Glutamatergic neuron (in vitro differentiated cells): ENCODE data around the gene MOB3C. TPM values are rescaled to one million over a fixed set of nuclear protein-coding genes. Genes with fewer than 3 reads are reported as not detected.
A peak's percentile ranks its signal among the peaks of the same experiment; 100 is the strongest.

ENCODE experiments used
- DNase-seq: peaks from one replicate; pipeline ENCODE4 v3.0.0; 2022
- H3K27ac Mint-ChIP-seq: one replicate; pipeline ENCODE4 v1.8.0; 2020; ENCODE audit warnings: mild to moderate bottlenecking, mixed read lengths, inconsistent platforms; ENCODE audit not compliant: unreplicated experiment
- H3K27me3 Mint-ChIP-seq: one replicate; pipeline ENCODE4 v1.8.0; 2020; ENCODE audit warnings: mild to moderate bottlenecking, moderate library complexity, mixed read lengths, inconsistent platforms; ENCODE audit not compliant: unreplicated experiment
- H3K36me3 Mint-ChIP-seq: one replicate; pipeline ENCODE4 v1.8.0; 2020; ENCODE audit warnings: mild to moderate bottlenecking, mixed read lengths, inconsistent platforms; ENCODE audit not compliant: unreplicated experiment
- H3K4me1 Mint-ChIP-seq: one replicate; pipeline ENCODE4 v1.8.0; 2020; ENCODE audit warnings: mild to moderate bottlenecking, low read depth, mixed read lengths, inconsistent platforms; ENCODE audit not compliant: unreplicated experiment
- H3K4me3 Mint-ChIP-seq: one replicate; pipeline ENCODE4 v1.8.0; 2020; ENCODE audit warnings: mild to moderate bottlenecking, mixed read lengths, inconsistent platforms; ENCODE audit not compliant: unreplicated experiment
- H3K9me3 Mint-ChIP-seq: one replicate; pipeline ENCODE4 v1.8.0; 2020; ENCODE audit warnings: mild to moderate bottlenecking, moderate library complexity, mixed read lengths, inconsistent platforms; ENCODE audit not compliant: unreplicated experiment
- CTCF ChIP-seq: fragments of 200-600 bp; sonication (generic); IDR thresholded peaks from one replicate; pipeline ENCODE4 v1.5.0; 2021; ENCODE audit not compliant: partially characterized antibody, unreplicated experiment
- total RNA-seq: library from RNA; stranded (reverse); fragmentation: NEBNext Ultra II Directional; extraction: Animal tissue kit (Norgen Biotek cat#: 25700); gene quantifications from one replicate; pipeline ENCODE4 v1.2.1, GENCODE V29; 2021; ENCODE audit not compliant: unreplicated experiment

Gene MOB3C
- total RNA-seq, 1 donor from 2014 or later = 1.6 TPM

DNA sequence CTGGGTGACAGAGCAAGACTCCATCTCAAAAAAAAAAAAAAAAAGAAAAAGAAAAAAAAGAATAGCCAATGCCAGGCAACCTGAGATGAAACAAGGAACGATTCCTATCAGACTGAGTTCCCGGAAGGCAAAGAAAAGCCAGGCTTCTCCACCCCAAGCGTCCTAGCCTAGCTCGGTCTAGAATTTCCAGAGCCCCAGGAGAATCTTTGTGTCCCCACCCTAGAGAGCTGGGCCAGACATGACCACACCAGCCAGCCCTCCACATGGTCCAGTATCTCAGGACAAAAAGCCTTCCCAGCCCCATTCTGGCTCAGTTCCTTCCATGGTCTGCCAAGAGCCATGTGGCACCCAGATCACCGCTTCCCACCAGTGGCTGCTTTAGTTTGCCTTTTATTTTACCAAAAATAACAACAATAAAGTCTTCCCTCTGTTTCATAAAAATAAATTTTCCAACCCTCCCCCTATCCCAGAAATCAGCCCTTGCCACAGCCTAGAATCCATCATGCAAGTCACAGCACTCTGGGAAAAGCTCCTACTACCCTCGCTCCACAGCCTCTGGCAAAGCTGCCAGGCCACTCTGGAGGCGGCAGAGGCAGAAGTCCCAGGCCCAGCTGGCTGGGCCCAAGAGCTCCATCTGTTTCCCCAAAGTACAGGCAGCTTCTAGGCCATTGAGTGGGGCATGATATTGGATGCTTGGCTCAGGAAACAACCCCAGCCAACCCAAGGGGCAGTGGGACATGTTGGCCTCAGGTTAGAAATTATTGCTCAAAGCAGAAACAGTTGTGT, 9.1 kb downstream of the MOB3C start:
- no peak for TF ChIP-seq CTCF
- Mint-ChIP-seq H3K27me3 (peaks cover 8% of the 10 kb centered on the region), H3K4me3 (no peak overlapping the region), H3K27ac (no peak overlapping the region), H3K36me3 (no peaks in the 10 kb centered on the region), H3K9me3 (peaks cover 4% of the 10 kb centered on the region), H3K4me1 (peaks cover 2% of the 10 kb centered on the region)
- DNase-seq = no peak

GRCh38 chr1:46606255-46606965, 10.2 kb downstream of the MOB3C start:
- H3K36me3 Mint-ChIP-seq = no peaks in the 10 kb centered on the region
- H3K4me1 Mint-ChIP-seq = peaks cover 2% of the 10 kb centered on the region
- no peak for DNase-seq
- no peak for TF ChIP-seq CTCF
- no peak overlapping the region for H3K27ac Mint-ChIP-seq
- H3K27me3 Mint-ChIP-seq = peaks cover 8% of the 10 kb centered on the region
- peaks cover 4% of the 10 kb centered on the region for H3K9me3 Mint-ChIP-seq
- no peak overlapping the region for H3K4me3 Mint-ChIP-seq

GRCh38 chr1:46605232-46605631, 11.4 kb downstream of the MOB3C start:
- no peak for DNase-seq
- no peak for TF ChIP-seq CTCF
- no peak overlapping the region for H3K27ac Mint-ChIP-seq
- H3K27me3 Mint-ChIP-seq = peaks cover 11% of the 10 kb centered on the region
- H3K9me3 Mint-ChIP-seq = peaks cover 4% of the 10 kb centered on the region
- H3K4me3 Mint-ChIP-seq = peak overlapping the region; percentile 92
- H3K36me3 Mint-ChIP-seq = no peaks in the 10 kb centered on the region
- H3K4me1 Mint-ChIP-seq = peaks cover 2% of the 10 kb centered on the region

DNA sequence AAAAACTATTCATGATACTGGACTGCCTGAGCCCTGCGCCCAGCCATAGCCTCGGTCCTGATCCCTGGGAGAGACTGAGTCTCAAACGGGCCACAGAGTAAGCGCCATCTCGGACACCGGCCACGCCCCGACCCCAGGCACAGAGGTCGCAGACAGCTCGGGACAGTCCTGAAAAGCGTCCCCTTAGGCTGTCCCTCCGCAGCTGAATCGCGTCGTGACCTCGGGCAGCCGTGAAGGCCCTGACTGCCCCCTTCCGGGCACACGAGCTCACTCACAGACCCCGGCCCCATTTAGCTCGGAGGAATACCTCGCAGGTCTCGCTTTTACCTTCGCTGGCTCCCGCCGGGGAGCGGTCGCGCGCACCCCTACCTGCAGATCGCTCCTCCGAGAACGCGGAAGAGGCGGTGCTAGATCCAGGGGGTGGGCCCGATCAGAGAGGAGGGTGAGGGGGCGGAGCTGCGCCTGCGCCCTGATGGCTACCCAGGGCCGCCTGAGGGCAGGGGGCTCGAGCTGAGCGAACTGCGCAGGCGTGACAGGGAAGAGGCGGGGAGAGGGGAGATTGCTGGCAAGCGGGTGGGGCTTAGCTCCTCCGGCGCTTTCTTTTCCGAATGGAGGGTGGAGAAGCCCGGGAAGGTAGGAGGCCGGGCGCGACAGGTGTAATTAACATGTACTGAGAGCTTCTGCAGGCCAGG, 12.6 kb downstream of the MOB3C start, which contains the start of gene MKNK1:
Gene MKNK1 (minus strand): TSS at position 411 of the 692 bp plus-strand sequence. CDS start 20,941 bp downstream, outside the sequence.
- peak; percentile 99 for DNase-seq
- Mint-ChIP-seq H3K4me1 (peaks cover 2% of the 10 kb centered on the region), H3K9me3 (peaks cover 4% of the 10 kb centered on the region), H3K4me3 (peak within 1 kb of the TSS; percentile 92), H3K27ac (peak within 1 kb of the TSS; percentile 76), H3K27me3 (peaks cover 11% of the 10 kb centered on the region), H3K36me3 (no peaks in the 10 kb centered on the region)
- TF ChIP-seq CTCF = no peak

- Mint-ChIP-seq H3K9me3 (peaks cover 4% of the 10 kb centered on the region), H3K4me3 (peak overlapping the region; percentile 92), H3K27ac (no peak overlapping the region), H3K4me1 (peaks cover 2% of the 10 kb centered on the region), H3K27me3 (peaks cover 9% of the 10 kb centered on the region), H3K36me3 (no peaks in the 10 kb centered on the region)
- DNase-seq = no peak
- no peak for TF ChIP-seq CTCF
Observed at GRCh38 chr1:46603481-46603857, 13.1 kb downstream of the MOB3C start.
